Fibroblast of the aortic adventitia (primary cell): Measurements from ENCODE around the gene FBLIM1. TPM values are rescaled to one million over a fixed set of nuclear protein-coding genes. Genes with fewer than 3 reads are reported as not detected.

Source experiments
- DNase-seq: peaks from one replicate; pipeline ENCODE4 v3.0.0-alpha.2; 2010; ENCODE audit warnings: low read depth
- H3K4me3 ChIP-seq: 2 replicates; pipeline ENCODE4 v1.5.1; 2011; ENCODE audit warnings: low read depth, mild to moderate bottlenecking, control low read depth, low read length, moderate library complexity
- total RNA-seq: library from RNA; depleted of rRNA; stranded (reverse); fragments of >200 nt; gene quantifications from 2 replicates; pipeline ENCODE4 v1.2.3, GENCODE V29; 2012; ENCODE audit warnings: low replicate concordance
- TF ChIP-seq, protein P1 (sequence below): IDR thresholded peaks from 2 replicates; pipeline ENCODE4 v1.5.1; 2011; ENCODE audit warnings: mild to moderate bottlenecking, low read length, control low read depth, inconsistent platforms; ENCODE audit not compliant: insufficient read depth

Gene FBLIM1
- total RNA-seq, 1 donor: 41.0 TPM

DNA sequence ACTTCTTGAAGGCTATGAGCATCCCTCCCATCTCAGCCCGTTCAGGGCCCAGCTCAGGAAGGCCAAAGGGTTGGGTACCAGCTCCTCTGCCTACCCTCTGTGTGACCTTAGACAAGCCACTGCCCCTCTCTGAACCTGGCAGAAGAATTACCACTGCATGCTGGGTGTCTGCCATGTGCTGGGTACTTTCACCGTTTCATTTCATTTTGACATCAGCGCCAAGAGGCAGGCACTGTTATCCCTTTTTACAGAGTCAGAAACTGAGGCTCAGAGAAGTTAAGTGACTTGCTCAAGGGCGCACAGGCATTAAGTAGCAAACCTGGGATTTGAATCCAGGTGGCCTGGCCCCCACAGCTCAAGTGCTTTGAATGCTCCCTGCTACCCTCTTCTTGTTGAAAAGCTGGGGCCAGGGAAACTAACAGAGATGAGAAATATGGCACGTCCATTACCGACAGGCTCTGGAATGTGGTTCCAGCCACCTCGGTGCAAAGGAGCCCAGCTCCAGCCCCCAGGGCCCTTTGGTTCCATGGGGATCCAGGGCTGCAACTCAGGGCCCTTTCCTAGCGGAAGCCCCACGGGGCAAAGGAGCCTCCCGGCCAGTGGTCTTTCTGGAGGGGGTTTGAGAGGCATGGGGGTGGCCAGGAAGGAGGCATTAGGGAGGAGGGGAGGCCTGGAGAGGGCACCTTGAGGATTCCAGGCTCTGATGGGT, 9.8 kb upstream of the FBLIM1 start:
- TF ChIP-seq, protein P1, sequence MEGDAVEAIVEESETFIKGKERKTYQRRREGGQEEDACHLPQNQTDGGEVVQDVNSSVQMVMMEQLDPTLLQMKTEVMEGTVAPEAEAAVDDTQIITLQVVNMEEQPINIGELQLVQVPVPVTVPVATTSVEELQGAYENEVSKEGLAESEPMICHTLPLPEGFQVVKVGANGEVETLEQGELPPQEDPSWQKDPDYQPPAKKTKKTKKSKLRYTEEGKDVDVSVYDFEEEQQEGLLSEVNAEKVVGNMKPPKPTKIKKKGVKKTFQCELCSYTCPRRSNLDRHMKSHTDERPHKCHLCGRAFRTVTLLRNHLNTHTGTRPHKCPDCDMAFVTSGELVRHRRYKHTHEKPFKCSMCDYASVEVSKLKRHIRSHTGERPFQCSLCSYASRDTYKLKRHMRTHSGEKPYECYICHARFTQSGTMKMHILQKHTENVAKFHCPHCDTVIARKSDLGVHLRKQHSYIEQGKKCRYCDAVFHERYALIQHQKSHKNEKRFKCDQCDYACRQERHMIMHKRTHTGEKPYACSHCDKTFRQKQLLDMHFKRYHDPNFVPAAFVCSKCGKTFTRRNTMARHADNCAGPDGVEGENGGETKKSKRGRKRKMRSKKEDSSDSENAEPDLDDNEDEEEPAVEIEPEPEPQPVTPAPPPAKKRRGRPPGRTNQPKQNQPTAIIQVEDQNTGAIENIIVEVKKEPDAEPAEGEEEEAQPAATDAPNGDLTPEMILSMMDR: no peak
- no peak overlapping the region for H3K4me3 ChIP-seq
- DNase-seq: no peak

DNA sequence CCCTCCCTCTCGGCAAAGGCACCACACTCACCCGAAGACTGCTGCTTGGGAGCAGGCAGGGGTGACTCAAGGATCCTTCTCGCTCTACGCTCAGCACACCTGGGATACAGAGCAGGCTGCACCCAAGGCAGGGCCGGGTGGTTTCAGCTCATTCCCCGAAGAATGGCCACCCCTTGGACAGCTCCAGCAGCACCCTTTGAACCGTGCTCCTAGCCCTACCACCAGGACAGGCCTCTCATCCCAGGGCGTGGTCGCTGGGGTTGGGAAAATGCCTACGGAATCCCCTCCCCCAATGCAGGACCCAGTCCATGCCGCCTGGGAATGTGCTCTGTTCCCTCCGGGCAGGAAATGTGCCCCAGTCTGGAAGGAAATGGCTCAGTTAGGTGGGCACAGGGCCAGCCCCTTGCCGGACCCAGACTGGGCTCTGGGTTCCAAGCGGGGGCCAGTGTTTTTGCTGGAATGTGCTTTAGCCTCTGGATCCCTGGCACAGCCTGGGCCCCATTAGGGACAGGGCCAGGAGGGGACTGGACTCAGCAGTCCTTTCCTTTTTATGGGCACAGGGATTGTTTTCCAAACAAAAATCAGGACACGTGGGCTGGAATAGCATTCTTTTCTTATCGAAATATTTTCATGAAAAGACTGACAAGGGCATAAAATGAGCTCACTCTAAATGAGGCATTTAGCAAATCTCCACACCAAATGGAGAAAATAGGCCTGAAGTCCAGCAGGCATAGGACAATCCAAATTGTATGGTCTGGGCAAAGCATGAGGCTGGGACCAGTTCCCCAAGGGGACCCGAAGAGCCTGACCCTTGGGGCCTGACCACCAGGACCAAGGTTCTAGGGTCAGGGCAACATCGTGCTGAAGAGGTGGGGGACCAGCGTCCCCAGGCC, 8.9 kb upstream of the FBLIM1 start:
- H3K4me3 ChIP-seq: no peak overlapping the region
- TF ChIP-seq, protein P1: no peak
- DNase-seq: peak; percentile 51

DNA sequence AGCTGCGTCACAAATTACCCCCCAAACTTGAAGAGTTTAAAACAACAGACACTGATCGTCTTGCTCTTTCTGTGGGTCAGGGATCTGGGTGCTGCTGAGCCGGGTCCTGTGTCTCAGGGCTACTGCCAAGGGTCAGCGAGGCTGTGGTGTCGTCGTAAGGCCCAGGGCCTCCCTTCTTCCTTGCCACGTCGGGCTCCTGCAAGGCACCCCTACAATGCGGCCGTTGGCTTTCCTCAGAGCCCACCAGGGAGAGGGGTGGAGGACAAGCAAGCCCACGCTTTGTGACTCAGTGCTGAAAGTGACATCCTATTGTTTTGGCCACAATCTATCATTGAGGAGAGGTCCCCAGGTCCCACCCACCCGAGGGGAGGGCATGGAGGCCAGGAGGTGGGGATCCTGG, 7.7 kb upstream of the FBLIM1 start:
- TF ChIP-seq, protein P1: no peak
- no peak for DNase-seq
- no peak overlapping the region for H3K4me3 ChIP-seq

DNA sequence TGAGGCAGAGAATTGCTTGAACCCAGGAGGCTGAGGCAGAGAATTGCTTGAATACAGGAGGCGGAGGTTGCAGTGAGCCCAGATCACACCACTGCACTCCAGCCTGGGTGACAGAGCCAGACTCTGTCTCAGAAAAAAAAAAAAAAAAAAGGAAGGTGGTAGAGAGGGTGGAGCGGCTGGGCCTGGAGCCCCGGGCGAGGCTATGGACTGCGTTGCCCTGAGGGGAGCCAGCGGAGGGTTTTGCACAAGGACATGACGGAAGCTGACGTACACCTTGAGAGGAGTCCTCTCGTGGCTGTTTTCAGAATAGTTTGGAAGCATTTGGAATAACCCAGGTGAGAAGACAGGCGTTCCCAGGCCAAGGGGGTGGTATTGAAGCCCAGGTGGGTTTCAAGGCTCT, 6.9 kb upstream of the FBLIM1 start:
- DNase-seq: no peak
- H3K4me3 ChIP-seq: no peak overlapping the region
- TF ChIP-seq, protein P1: no peak

DNA sequence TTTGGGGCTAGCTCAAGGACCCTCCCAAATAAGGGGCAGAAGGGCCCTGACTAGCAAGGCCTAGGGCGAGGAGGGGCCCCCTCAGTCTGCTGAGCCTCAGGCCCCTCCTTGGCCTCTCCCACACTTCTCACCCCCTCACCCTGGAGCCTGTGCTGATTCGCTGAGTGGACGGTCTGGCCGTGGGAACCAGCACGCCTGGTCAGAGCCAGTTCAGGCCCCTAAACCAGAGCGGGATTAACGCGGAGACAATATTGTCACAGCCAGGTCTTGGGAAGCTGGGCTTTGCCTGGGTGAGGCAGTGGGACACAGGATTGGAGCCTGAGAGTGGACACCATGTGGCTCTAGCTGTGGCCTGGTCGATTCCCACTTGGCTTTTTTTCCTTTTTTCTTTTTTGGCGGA, 4.8 kb upstream of the FBLIM1 start:
- H3K4me3 ChIP-seq: no peak overlapping the region
- TF ChIP-seq, protein P1: no peak
- no peak for DNase-seq

DNA sequence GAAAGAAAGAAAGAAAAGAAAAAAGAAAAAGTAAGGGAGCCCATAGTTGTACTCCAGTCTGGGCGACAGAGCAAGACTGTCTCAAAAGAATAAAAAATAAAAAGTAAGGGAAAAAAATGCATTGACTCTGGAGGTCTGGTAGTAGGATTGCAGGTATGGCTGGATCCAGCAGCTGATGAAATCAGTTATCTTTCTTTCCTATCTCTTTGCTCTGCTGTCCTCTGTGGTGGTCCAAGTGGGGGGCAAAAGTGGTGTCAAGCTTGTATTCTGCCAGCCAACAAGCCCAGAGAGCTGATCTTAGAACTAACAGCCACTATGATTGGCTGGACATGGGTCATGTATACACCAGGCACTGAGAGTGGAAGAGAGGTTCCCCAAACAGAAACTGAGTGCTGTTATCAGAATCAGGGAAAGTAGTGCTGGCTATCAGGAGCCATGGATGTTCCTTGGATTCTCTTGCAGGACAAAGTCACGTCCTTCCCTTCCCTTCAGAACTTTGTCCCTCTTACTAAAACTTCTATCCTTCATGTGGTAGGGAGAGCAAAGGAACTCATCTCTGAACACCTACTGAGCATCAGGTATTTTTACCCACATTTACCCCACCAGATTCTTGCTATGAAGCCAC, 3.5 kb upstream of the FBLIM1 start:
- no peak for DNase-seq
- TF ChIP-seq, protein P1: no peak

More for the DNA sequence above, 3.5 kb upstream of the FBLIM1 start:
- H3K4me3 ChIP-seq: no peak overlapping the region
